Testis (tissue), 2 donors: ENCODE measurements around the gene COL4A2.

Source experiments
- CTCF ChIP-seq, 3 experiments: fragments of 450-650 bp in 2 of 3; fragments of 200-600 bp in 1 of 3; sonication (generic) in 1 of 3; IDR thresholded peaks; one replicate each; pipeline ENCODE4 v1.5.1; 2016 to 2019; ENCODE audit warnings: antibody characterized with exemption in 3 of 3, mild to moderate bottlenecking in 2 of 3, moderate library complexity in 1 of 3
- POLR2A ChIP-seq: fragments of 450-650 bp; IDR thresholded peaks from one replicate; pipeline ENCODE4 v1.6.1; 2017; ENCODE audit warnings: antibody characterized with exemption, mild to moderate bottlenecking, moderate library complexity

GRCh38 chr13:110336681-110337080, 29.6 kb downstream of the COL4A2 start:
- TF ChIP-seq CTCF (IDR thresholded peaks at IDR 0.05) (no peak), POLR2A (no peak)
